H7 (cell line): ENCODE data around the gene KIAA1614. TPM values are rescaled to one million over a fixed set of nuclear protein-coding genes. Genes with fewer than 3 reads are reported as not detected.
A peak's percentile ranks its signal among the peaks of the same experiment; 100 is the strongest.

Experiments used
- DNase-seq: peaks from one replicate; pipeline ENCODE4 v3.0.0; 2012
- H3K27me3 ChIP-seq: 2 replicates; pipeline ENCODE4 v1.6.0; 2011; ENCODE audit warnings: mild to moderate bottlenecking, low read length; ENCODE audit not compliant: control insufficient read depth, insufficient read depth
- H3K36me3 ChIP-seq: replicated peaks from 2 replicates; pipeline ENCODE4 v1.5.1; 2011; ENCODE audit warnings: low read length; ENCODE audit not compliant: control insufficient read depth, insufficient read depth
- H3K4me3 ChIP-seq: 2 replicates; pipeline ENCODE4 v1.5.1; 2011; ENCODE audit warnings: low read depth, mild to moderate bottlenecking, control low read depth, low read length, moderate library complexity; ENCODE audit not compliant: insufficient read depth
- total RNA-seq: library from RNA; depleted of rRNA; stranded (reverse); fragments of >200 nt; shearing (Covaris generic); gene quantifications from 2 replicates; pipeline ENCODE4 v1.2.3, GENCODE V29; 2014

Gene KIAA1614
- total RNA-seq, 1 experiment from 2014 or later, result 3.4 TPM

DNA sequence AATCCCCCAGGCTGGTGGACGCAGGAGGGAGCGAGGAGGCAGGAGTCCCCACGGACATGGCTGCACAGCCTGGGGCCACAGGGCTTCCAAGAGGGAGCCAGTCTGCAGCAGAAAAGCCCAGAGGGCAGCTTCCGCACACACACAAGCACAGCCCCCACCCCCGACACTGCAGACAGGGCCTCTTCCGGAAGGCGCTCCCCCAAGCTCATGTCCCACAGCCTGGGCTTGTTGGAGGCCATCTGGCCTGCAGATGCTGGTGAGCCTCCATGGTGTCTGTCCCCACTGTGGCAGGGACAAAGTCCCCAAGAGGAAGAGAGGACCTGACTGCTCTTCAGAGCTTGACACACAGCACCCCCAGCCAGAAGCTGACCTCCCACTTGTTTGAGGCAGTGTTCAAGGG is 13.4 kb upstream of the KIAA1614 start:
- no peaks in the 10 kb centered on the region for H3K27me3 ChIP-seq
- H3K36me3 ChIP-seq, result no peaks in the 10 kb centered on the region
- H3K4me3 ChIP-seq, result no peak overlapping the region
- peak; percentile 25 for DNase-seq

DNA sequence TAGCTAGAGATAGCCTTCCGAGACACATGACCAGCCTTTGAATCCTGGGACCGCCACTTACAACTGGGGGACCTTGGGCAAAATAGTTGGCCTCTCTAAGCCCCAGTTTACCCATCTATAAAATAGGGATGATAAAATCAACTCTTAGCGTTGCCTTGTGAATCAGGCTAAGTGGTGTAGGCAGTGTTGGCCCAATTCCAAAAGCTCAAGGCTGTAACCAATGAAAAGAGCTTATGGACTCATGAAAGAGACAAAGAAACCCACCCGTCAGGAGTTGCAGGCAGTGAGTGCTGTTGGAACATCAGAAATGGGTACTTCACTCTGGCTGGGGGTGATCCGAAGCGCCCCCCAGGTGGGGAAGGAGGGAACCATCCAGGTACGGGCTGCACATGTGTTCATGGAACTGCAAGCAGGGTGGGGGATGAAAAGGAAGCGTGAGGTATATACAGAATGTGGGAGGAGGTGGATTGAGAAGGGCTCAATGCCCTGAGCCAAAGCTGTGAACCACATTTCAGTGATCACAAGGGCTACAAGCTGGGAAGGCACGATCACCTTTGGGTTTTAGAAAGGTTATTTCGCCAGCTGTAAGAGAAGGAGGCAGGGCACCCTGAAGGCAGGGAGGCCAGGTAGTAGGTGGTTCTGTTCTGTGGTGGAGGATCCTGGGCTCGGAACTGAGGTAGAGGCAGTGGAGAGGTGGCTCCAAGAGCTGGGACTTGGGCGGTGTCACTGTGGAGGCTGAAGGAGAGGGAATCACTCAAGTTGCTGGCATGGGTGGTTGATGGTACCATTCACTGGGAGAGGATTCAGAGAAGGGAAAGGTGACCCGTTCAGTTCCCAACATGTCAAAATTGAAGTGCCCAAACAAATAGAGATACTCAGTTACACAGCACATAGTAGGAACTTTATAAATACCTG is 11.4 kb upstream of the KIAA1614 start:
- no peaks in the 10 kb centered on the region for H3K27me3 ChIP-seq
- H3K4me3 ChIP-seq, result no peak overlapping the region
- no peak for DNase-seq
- H3K36me3 ChIP-seq, result no peaks in the 10 kb centered on the region

DNA sequence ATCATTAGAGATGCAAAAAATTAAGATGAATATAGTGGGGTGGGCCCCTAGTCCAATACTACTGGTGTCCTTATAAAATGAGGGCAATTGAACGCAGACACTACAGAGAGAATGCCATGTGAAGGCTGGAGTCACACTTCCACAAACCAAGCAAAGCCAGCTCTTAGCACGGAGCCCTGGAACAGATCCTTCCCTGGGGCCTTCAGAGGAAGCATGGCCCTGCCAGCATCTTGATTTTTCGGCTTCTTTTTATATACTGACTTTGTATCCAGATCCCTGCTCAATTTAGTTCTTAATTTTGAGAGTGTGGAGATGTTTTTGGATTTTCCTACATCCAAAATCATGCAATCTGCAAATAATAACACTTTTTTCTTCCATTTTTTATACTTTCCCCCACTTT is 10.2 kb upstream of the KIAA1614 start:
- H3K4me3 ChIP-seq, result no peak overlapping the region
- DNase-seq, result no peak
- H3K27me3 ChIP-seq, result no peaks in the 10 kb centered on the region
- no peaks in the 10 kb centered on the region for H3K36me3 ChIP-seq

DNA sequence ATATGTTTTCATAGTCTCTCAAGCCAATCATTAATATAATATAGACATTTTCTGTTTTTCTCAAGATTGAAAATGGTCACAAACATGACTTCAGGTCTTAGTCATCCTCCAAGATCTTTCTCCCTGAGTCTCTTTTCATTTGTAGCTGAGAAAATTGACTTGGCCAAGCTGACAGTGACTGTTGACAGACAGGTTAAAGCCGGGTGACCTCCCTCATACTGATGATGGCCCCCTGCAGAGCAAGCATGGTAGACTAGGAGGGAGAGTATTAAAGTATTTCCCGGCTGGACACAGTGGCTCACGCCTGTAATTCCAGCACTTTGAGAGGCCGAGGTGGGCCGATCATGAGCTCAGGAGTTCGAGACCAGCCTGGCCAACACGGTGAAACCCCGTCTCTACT is 6.8 kb upstream of the KIAA1614 start:
- DNase-seq, result no peak

DNA sequence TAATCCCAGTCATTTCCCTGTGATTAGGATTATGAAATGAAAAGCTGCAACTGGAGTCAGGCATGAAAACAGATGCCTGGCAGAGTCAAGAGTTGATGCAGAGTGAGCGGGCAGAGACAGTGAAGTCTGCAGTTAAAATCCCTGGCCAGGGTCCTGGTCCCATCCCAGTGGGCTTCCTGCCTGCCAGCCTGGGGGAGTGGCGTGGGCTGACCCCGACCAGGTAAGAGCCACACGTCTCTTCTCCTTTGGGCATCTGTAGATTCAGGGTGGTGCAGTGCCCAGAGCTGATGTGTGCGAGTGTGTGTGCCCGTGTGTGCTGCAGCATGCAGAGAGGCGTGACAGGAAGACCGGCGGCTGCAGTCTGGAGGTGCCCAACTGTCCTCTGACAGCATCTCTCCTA is 6.2 kb upstream of the KIAA1614 start:
- no peak overlapping the region for H3K4me3 ChIP-seq
- peak; percentile 40 for DNase-seq

More for the DNA sequence above, 6.8 kb upstream of the KIAA1614 start:
- Histone ChIP-seq H3K36me3 (no peaks in the 10 kb centered on the region), H3K4me3 (no peak overlapping the region), H3K27me3 (no peaks in the 10 kb centered on the region; the same call in 1 of the 2 replicates)

DNA sequence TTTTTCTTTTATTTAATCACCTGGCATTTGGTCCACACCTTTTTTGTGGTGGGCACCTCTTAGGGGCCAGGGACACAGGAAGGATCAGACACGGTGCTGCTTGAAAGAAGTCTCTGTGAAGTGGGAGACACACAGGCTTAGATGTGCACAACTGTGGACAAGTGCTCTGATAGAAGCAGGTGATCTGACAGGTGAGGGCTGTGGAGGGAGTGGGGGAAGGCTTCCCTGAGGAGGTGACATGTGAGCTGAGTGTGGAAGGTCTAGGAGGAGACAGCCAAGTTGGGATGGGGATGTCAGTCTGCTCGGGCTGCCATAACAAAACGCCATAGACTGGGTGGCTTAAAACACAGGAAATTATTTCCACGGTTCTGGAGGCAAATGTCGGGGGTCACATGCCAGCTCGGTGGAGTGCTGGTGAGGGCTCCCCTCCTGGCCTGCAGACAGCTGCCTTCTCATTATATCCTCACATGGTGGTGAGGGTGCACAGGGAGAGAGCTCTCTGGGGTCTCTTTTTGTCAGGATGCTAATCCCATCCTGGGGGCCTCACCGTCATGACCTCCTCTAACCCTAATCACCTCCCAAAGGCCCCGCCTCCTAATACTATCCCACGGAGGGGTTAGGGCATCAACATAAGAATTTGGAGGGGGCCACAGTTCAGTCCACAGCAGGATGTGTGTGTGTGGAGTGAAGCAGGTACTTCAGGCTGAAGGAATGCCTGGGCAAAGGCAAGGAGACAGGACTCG is 5.2 kb upstream of the KIAA1614 start:
- DNase-seq, result peak; percentile 29
- Histone ChIP-seq H3K27me3 (peaks cover 11% of the 10 kb centered on the region), H3K4me3 (no peak overlapping the region), H3K36me3 (no peaks in the 10 kb centered on the region)

More for the DNA sequence above, 6.2 kb upstream of the KIAA1614 start:
- H3K36me3 ChIP-seq, result no peaks in the 10 kb centered on the region
- H3K27me3 ChIP-seq, result peaks cover 2% of the 10 kb centered on the region

DNA sequence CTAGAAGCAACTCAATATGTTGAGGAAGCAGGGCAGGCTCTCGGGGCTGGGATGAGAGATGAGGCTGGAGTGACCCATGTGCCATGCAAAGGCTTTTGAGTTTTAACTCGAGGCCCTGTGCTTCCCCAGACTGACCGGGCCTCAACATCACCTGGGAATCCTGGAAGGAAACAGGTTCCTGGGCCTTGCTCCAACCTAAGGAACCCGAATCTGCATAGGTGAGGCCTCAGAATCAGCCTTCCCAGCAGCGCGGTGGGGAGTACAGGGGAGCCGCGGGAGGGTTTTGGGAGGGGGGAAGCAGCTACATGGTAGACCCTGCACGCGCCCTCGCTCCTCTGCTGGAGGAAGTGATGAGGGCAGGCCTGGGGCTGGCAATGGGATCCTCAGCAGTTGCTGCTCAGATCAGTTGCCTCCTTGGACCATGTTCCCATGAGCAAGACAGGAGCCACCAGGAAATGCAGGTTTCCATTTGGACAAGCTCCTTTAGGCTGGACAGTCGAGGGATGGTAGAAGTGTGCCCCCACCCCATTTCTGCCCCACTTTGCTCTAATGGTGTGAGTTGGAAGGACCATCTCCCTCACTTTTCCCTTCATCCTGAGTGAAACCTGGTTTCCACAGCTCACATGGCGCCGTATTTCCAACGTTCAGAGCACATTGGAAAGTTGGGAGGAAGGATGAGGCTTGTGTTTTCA is 4.5 kb upstream of the KIAA1614 start:
- H3K27me3 ChIP-seq, result peaks cover 17% of the 10 kb centered on the region
- no peak overlapping the region for H3K4me3 ChIP-seq
- no peaks in the 10 kb centered on the region for H3K36me3 ChIP-seq
- peak; percentile 34 for DNase-seq

DNA sequence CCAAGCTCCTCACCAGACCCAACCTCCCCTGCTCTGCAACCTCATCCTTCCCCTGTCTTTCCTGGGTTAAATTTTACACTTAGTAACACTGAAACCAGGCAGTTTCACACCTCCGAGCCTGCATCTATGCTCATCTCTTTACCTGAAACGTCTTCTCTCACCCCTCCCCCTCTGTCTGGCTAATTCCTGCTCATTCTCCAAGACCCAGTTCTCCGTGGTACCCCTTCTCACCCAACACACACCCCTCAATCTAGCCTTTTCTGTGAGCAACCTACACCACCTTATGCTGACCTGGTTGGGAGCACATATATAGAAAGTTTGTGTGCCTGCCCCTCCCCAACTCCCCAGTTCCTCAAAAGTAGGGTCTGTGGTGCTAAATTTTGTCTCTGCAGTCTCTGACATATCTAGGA is 3.7 kb upstream of the KIAA1614 start:
- no peak for DNase-seq
- Histone ChIP-seq H3K4me3 (no peak overlapping the region), H3K36me3 (no peaks in the 10 kb centered on the region), H3K27me3 (peaks cover 24% of the 10 kb centered on the region)

DNA sequence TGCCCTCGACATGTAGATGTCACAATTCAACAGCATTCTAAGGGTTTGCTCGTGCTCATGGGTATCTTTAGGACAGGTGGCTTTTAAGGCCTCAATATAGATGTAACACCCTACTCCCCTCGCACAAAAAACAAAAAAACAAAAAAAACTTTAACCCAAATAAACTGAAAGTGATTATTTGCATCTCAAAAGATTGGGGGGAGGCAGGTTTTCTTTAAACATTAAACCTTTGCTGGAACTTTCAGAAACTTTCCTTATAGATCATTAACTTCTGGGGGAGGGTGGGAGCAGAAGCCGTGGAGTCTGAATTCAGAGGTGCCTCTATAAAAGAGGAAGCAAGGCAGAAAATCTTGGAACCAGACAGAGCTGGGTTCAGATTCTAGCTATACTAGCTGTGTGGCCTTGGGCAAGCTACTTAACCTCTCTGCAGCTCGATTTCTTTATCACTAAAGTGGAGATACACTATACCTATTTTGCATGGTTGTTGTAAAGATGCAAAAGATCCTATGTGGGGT is 3.2 kb upstream of the KIAA1614 start:
- no peaks in the 10 kb centered on the region for H3K36me3 ChIP-seq
- peaks cover 26% of the 10 kb centered on the region for H3K27me3 ChIP-seq
- DNase-seq, result no peak
- H3K4me3 ChIP-seq, result no peak overlapping the region

DNA sequence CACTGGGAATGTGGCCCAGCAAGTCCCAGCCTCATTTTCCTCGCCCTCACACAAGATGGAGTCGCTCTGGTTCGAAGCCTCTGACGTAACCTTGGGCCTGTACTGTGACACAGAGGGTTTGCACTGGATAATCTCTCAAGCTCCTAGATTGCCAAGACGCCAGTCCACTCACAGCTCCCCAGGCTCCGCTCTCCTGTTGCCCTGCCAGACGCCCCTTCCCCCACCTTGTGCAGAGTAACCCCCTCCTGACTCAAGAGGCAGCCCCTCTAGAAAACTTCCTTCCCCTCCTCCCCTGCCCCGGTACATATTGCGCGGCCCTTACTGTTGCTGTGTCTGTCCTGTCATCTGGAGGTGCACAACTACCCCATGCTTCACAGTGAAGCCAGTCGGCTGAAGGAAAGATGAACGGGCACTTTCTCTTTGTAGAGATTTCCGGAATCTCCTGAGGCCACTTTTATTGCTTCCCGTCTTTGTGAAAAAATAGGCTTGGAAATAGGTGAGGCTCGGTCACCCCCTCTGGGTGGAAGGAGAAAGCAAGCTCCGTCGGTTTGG is 981 bp upstream of the KIAA1614 start:
- Histone ChIP-seq H3K27me3 (peaks cover 26% of the 10 kb centered on the region), H3K36me3 (no peaks in the 10 kb centered on the region), H3K4me3 (peak overlapping the region; percentile 63)
- DNase-seq, result peak; percentile 69

DNA sequence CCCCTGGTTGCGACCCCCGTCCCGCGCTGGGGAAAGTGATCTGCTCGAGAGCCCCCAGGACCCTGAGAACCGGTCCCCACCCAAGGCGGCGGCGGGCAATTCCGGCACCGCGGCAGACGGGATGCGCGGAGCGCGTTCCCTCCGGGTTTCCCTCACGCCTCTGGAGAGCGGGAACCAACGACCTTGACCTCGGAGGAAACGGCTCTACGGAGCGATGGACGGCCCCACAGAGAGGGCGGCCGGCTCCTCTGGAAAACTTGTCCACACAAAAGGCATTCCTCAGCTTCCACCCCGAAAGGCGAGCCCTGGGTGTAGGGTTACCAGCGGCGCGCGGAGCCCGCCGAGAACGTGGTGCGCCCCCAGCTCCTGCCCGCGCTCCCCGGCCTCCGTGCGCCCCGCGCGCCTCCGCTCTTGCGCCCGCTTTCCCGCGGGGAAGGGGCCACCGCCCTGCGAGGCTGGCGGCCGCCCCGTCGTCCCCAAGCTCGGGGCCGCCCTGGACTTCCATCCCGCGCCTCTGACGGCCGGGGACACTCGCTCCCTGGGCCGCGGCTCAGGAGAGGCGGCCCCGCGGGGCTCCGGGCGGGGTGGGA is 391 bp upstream of the KIAA1614 start:
- H3K27me3 ChIP-seq, result peaks cover 26% of the 10 kb centered on the region
- H3K36me3 ChIP-seq, result no peaks in the 10 kb centered on the region
- H3K4me3 ChIP-seq, result peak overlapping the region; percentile 63
- peak; percentile 88 for DNase-seq

DNA sequence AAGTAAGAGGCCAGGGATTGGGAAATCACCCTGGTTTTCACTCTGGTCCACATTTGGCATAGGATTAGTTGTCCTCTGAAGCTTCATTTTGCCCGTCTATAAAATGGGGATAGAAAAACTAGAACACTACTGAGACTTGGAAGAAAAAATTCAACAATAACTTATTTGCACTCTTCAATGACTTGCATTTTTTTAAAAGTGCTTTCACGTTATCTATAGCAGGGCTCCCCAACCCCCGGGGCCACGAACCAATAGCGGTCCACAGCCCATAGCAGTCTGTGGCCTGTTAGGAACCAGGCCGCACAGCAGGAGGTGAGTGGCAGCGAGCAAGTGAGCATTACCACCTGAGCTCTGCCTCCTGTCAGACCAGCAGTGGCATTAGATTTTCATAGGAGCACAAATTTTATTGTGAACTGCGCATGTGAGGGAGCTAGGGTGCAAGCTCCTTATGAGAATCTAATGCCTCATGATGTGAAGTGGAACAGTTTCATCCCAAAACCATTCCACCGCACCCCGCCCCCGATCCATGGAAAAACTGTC is 2.8 kb downstream of the KIAA1614 start:
- H3K27me3 ChIP-seq, result peaks cover 28% of the 10 kb centered on the region
- DNase-seq, result no peak

DNA sequence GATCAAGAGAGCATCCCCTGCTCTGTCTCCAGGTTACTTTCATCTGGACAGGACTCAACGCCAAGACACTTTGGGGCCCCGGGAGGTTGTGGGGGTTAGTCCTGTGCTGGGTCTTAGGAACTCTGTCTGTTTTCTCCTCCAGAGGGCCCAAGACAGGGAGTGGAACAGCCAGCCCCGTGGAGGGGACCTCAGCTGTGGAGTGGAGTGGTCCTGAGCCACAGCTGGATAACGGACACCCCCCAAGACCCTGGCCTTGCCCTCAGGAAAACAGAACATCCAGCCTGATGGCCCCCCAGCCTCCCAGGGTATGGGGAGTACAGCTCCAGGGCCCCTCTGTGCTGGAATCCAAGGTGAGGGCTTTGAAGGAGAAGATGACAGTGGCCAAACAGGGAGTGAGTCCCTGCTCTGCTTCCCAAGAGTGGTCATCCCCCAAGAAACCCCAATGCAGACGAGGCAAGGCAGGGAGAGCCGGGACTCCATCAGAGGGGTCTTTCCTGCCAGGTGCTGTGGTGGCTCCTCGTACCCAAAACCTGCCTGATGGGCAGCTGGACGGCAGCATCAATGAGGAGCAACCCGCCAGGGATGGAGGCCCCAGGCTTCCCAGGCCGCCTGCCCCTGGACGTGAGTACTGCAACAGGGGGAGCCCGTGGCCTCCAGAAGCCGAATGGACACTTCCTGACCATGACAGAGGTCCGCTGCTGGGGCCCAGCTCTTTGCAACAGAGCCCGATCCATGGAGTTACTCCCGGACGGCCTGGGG is 3.5 kb downstream of the KIAA1614 start:
- DNase-seq, result peak; percentile 46
- Histone ChIP-seq H3K27me3 (peaks cover 28% of the 10 kb centered on the region), H3K36me3 (no peaks in the 10 kb centered on the region), H3K4me3 (no peak overlapping the region)

More for the DNA sequence above, 2.8 kb downstream of the KIAA1614 start:
- H3K4me3 ChIP-seq, result no peak overlapping the region
- no peaks in the 10 kb centered on the region for H3K36me3 ChIP-seq
